GM19463 (cell line): ENCODE results near the gene DHX29.

ENCODE experiments used
- ATAC-seq: cut with Tn5 transposase; IDR thresholded peaks from one replicate; pipeline ENCODE4 v1.9.1; 2021; ENCODE audit warnings: mild to moderate bottlenecking, moderate library complexity; ENCODE audit not compliant: unreplicated experiment

The DHX29 gene

DNA sequence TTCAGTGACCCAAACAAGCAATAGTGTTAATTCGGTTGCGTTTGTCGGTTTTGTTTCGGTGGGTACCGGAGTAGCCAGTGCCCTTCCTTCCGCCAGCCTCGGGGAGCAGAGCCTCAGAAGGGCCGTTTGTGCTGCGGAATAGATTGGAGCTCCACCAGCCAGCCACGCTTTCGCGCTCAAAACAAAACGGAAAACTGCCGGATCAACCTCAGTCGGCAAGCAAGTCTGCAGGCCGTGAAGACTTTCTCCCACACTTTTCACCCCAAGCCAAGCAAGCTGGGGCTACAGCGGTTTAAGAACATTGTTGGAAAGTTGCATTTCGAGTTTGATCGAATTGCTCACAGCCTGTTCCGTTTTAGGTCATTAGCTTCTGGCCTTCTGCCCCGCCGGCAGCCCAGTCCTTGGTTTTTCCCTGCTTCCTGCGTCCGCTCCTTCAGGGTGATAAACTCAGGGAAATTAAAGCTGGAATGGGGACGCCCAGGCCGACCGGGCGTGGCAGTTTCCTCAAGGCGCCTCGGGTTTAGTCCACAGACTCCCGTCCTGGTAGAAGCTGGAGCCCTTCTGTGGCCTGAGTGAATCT lies 73.3 kb downstream of the DHX29 start:
- no peak for ATAC-seq

GRCh38 chr5:55232985-55233928 lies 74.2 kb downstream of the DHX29 start, which contains the start of gene CCNO:
TSS of gene CCNO (minus strand) at chr5:55233608. CDS start at chr5:55233523, 85 bp downstream.
- ATAC-seq, result peak; percentile 69

DNA sequence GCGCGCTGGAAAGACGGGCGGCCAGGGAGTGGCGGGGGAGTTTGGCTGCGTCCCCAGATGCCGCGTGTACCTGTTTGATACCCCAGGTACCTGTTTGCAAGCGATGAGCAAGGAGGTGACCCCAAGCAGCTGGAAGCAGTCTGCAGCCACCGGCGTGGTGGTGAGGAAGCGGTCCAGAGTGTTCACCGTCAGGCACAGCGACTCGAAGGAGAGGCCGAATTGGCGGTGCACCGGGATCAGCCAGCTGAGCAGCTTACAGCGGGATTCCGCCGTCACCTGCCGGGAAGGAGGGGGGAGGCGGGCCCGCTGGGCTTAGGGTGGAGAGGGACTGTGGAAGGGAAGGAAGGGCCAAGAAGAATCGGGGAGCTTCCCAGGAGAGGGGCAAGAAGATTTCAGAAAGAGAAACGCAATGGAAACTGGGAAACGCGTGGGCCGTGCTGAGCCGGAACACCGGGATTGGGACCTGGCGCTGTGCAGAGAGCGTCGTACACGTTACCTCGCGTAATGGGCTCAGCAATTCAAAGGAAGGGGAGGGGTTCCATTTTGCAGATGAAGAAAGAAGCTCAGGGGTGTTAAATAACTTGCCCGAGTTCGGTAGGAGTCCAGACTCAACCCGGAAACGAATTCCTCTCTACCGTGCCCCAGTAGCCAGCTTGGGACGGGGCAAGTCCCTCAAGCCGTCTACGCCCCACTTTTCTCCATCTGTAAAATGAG lies 75.1 kb downstream of the DHX29 start:
- peak; percentile 10 for ATAC-seq

GRCh38 chr5:55231919-55232270 lies 75.6 kb downstream of the DHX29 start:
- ATAC-seq, result no peak

DNA sequence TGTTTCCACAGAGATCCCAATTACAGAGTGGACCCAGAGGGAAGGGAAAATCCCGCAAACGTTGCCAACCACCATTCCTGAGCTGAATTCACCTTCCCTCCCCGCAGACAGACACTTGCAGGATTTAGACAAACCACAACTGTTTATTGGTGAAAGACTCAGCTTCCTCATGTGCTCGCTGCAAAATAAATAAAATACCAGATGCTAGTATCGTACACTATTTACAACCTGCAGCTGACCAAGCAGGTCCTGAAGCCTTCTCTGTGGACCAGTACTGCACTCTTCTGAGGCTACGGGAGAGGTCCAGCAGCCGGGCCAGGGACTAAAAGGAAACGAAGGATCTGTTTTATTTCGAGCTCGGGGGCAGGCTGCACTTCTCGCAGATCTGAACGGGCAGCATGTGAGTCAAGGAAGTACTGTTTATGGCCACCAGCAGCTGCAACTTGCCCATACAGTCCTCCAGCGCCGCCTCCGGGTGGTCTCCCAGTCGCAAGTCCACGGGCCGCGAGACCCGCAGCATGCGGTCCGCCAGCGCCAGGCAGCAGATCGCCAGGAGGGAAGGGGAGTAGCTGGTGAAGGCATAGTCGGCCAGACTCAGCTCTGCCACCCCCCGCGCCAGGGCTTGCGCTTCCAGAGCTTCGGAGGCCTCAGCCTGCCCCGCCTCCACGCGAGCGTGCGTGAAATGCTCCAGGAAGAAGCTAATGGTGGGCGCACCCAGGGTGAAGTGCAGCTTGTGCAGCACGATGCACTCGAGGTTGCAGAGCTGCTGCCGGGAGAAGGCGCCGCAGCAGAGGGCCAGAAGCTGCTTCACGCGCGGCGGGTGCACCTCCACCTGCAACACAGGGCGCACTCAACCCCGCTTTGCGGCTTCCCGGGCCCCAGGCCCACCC lies 76.2 kb downstream of the DHX29 start:
- ATAC-seq, result no peak

DNA sequence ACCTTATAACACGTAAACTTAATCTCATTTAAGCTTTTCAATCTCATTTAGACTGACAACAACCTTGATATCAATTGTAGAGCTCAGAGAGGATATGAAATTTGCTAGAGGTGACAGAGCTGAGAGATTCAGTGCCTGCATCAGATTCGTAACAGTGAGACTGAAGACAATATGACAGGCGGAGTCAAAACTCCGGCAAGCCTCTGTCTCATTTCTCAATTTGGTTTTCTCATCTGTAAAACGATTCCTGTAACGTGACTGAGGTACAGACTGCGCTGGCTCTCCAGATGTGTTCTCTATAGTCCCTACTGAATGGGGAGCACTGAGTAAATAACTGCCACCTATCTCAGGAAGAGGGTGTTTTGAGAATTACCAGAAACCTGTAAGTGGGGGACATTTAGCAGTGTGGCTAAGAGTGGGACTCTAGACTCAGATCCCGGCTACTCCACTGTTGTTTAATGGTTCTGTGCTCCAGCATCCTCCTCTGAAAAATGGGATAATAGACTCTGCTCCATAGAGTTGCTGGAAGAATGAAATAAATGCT lies 77.3 kb downstream of the DHX29 start:
- no peak for ATAC-seq

- ATAC-seq, result no peak
Measured at GRCh38 chr5:55227664-55228430, 79.6 kb downstream of the DHX29 start.

DNA sequence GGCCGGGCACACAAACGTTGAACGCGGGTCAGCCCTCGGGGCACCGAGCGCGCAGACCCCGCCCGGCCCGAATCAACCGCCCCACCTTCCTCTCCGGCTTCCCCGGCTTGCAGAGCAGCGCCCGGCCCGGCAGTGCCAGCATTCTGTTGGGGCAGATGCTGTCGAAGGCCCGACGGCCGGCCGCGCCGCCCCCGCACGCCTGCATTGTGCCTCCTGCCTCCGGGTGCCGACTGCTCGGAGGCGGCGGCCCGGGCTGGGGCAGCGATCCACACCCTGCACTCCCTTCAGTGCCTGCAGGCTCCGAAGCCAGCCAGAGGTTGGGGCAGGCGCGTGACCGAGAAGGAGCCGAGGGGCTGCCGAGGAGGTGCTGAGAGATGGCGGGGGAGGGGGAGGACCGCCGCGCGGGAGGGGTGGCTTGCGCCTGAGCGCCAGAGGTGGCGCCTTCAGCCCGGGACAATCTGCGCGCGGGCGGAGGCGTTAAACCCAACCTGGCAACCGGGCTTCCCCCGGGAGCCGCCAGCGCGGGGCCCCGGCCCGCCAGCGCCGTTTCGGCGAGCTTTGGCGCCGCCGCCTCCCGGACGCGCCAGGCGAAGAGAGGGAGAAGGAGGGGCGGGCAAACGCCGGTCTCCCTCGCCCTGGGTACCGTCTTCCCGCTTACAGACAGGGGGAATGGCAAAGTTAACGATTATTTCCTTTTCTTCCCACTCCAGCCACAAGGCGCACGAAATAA lies 80.4 kb downstream of the DHX29 start, which contains the start of gene MCIDAS:
Gene MCIDAS (minus strand): TSS at position 382 of the 730 bp plus-strand sequence. CDS start 177 bp downstream, at position 205.
- peak; percentile 56 for ATAC-seq

- peak; percentile 50 for ATAC-seq
Measured at GRCh38 chr5:55226027-55226933, 81.2 kb downstream of the DHX29 start.

DNA sequence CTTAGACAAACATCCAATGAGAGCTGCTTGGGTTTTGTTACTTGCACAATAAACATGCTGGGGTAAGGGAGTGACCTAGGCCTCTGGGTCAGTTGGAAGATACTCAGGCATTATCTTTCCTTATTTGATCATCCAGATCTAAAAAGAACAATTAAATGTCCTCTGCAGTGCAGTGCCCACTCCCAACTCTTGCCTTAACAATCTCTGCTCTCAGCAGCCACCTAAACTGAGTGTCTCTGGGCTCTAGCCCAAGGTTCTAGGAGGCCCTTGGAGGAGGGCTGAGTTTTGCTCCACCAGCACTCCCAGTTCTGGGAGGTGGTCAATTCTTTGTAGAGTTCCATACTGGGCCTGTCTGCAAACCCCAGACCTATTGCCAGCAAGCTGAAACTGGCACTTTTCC lies 82.1 kb downstream of the DHX29 start:
- ATAC-seq, result no peak

DNA sequence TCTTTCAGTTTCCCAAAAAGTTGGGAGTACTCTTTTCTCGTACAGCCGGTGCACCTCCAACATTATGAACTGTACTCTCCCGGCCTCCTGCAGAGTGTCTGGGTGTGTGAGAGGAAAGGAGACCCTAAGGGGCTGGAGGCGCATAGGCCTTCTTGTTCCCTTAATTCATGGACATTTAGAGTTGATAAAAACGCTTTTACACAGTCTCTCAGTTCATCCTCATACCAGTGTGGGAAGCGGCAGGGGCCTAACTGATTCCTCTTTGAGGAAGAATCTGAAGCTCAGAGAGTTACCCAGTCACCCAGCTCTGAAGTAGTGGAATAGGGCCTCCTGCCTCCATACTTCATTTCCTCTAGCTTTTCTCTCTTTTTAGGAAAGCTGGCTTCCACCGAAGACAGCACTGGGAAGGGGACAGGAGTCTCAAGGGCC lies 83.7 kb downstream of the DHX29 start:
- ATAC-seq, result no peak

- no peak for ATAC-seq
Measured at GRCh38 chr5:55222985-55223811, 84.3 kb downstream of the DHX29 start.

DNA sequence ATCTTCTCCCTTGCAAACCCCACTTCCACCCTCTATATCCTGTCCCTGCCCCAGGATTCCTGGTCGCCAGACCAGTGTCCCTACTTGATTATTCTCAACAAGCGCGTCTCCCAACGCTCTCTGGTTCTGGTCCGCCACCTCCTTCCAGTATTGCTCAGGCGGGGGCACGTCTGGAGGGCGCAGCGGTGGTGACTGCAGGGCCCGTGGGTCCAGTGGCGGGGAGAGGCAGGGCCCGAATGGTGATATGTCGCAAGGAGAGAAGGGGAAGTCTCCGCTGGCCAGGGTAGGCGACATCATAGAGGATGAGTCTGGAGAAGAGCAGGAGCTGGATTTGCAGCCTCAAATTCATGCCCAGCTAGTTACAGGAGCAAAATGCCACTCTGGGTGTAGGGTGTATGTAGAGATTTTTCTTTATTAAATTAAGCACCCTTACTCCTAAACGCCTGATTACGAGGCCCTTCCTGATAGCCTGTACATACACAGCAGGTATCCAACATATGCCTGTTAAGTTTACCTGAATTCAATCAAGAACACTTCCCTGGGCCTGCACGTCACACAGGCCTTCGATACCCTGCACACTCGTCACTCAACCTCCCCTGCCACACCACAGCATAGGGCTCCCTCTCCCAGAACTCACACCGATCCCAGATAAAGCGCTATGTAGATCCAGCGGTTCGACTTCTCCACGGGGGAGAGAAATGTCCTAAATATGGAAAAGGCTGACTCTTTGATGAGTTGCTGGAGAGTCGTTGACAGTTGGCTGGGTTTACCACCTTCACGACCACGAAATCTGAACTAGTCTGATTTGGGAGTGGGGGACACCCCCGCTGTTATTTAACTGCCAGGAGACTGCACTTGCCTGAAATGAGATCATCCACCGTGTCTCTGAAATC lies 85.2 kb downstream of the DHX29 start:
- ATAC-seq, result no peak

DNA sequence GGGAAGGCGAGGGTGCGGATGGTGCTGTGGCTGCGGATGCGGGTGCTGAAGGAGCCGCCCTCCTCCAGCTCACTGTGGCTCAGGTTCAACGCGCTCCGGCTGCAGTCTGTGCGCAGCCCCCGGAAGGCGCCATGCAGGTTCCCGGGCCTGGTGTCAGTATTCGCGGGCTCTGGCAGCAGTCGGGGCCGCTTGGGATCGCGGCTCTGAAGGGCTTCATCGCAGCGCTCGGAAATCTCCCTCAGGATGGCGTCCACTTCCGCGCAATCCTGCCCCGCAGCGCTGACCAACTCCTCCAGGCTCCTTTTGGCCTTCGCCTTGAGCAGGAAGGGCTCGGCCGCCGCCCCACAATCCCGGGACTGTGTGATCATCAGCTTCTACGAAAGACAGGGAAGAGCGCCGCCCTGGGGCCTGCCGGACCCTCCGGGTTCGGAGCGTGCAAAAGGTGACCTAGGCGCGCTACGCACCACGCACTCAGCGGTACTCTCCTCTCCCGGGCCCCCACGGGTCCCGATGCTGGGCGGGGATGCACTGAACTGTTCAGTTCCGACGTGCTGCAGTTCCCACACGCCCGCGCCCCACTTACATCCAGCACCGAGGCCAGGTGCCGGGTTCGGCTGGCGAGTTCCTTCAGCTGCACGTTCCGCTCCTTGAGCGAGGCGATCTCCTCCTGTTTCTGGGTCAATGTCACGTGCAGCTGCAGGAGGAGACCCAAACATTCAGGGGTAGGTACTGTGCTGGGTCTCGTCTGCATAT lies 86.9 kb downstream of the DHX29 start:
- no peak for ATAC-seq

- ATAC-seq, result no peak
Measured at GRCh38 chr5:55219770-55220169, 87.7 kb downstream of the DHX29 start.
